Bone marrow (tissue), 2 donors: ENCODE data around the gene KATNIP.

Source experiments
- DNase-seq, 2 donors: peaks; one replicate each; lab custom pipeline; 2025; lab: John Stamatoyannopoulos, UW

KATNIP gene

DNA sequence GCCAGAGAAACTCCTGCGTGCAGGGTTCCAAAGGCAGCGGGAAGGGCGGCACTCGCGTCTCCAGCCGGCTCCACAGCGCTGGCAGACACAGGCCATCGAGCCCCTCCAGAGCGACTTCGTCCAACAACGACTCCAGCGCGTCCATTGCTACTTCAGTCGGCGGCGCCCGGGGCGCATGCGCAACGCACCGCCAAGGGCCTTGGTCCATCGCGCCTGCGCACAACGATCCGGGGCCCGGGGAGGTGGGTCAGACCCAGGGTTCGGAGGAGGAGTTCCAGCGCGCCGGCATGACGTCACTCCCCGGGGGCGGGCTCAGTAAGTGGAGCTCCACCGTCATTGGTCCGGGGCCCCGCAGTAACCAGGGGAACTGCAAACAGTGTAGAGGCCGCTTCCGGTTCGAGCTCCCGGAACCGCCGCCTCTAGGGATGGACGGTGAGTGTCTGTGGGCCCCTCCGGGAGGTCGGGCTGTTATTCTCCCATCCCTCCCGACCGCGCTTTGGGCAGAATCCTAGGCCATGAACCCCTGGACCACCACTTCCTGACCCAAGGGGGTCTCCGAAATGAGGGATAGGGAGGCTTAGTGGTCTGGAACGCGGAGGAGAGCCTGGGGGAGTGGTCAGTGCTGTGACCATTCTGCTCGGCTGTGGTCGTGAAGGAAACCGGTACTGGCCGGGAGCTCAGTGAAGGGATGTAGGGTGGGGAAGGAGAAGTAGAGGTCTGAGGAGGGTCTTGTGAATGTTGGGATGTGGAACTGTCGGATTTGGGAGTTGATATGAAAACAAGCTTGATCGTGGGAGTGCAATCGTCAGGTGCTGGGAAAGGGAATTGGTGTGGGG, at the start of gene KATNIP, which contains the start of gene GTF3C1:
Gene KATNIP, plus strand, starts transcription at position 399 of the 836 bp plus-strand sequence. Its CDS starts 27 bp downstream, at position 426.
Gene GTF3C1, minus strand, starts transcription at position 168 of the 836 bp plus-strand sequence. Its CDS starts 23 bp downstream, at position 145.
- DNase-seq = peak; percentile 97 to 98

- no peak for DNase-seq
Measured at GRCh38 chr16:27500801-27501200, 49.1 kb upstream of the KATNIP start.

- DNase-seq = no peak
Measured at GRCh38 chr16:27503662-27504061, 46.3 kb upstream of the KATNIP start.

DNA sequence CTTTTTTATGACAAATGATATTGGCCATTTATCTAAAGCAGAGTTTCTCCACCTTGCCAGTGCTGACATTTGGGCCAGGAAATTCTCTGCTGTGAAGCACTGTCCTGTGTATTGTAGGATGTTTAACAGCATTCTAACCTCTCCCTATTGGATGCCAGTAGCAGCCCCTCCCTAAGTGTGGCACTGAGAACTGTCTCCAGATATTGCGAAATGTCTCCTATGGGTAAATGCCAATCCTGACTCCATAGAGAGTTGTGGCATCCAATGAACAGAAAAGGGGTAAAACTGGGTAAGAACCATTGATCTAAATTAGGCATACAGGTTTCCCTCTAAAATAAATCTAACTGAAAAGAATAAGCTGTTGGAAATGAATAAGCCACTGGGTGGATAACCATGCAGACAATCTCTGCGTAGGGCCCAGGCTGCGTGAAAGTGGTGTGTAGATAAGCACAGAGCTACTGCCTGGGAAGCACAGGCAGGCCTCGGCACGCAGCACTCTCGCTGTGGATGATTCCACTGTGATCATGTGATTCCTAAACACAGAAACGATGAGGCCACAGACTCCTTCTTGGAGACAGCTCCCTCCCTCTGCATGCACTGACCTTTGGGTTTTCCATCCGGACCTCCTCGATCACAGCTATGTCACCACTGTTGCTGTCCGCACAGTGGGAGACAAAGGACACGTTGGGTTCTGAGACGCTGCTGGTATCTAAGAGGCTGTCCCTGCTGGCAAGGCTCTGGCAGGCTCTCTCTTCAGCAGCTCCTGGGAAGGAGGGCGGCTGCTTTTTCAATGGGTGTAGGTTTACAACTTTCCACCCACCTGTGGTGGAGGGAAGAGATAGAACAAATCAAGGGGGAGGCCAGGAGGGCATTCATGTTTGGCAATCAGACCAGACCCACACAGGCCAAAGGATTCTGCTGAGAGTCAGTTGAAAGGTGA, 44.4 kb upstream of the KATNIP start:
- DNase-seq = no peak

- no peak for DNase-seq
Measured at GRCh38 chr16:27506771-27507170, 43.2 kb upstream of the KATNIP start.

- DNase-seq = no peak
Measured at GRCh38 chr16:27508476-27508875, 41.5 kb upstream of the KATNIP start.

DNA sequence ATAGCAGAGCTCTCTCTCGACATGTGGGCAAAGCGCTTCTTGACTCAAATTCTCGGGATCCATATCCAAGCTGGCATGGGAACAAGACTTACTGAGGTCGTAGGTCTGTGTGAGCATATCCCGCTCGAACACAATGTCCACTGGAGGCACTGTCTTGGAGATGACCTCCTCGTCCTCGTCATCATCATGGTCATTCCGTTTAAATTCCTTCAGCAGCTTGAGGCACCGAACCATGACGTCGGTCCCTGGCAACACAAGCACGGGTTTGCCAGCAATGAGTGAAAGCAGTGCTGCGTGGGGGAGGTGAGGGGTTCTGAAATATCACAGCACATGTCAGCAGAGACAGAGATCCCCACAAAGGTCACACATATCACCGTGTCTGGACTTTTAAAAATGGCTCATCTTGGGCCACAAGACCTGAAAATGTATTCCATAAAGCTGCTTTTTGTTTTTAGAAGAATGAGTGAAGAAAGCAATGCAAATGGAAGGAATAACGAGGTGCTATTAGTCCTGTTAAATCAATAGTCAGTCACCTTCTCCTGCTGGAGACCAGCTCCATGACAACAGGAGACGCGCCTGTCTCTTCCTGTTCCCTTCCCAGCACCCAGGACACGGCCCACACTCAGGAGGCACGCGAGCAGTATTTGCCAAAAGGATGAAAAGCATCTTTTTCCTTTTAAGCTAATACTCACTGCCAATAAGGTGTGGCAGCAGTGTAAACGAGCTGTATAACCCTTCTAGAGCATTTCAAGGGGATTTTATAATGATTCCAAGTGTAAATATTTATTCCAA, 38.1 kb upstream of the KATNIP start:
- DNase-seq = no peak

DNA sequence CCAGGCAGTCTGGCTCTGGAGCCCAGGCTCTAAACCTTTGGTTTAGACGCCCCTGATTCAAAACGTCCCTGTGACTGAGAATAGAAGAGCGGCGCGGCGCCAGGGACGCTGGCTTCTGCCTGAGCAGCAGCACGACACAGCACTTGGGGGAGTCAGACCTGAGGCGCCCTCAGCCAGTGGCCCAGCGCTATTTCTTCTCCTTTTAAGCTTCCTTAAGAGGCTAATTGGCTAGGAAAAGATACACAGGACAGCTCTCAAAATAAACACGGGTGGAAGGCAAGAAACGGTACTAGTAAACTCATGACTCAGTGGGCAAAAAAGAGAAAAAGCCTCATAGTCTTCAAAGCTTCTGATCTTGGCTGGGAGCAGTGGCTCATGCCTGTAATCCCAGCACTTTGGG, 35.1 kb upstream of the KATNIP start:
- no peak for DNase-seq

- DNase-seq = no peak
Measured at GRCh38 chr16:27515874-27516353, 34.0 kb upstream of the KATNIP start.

DNA sequence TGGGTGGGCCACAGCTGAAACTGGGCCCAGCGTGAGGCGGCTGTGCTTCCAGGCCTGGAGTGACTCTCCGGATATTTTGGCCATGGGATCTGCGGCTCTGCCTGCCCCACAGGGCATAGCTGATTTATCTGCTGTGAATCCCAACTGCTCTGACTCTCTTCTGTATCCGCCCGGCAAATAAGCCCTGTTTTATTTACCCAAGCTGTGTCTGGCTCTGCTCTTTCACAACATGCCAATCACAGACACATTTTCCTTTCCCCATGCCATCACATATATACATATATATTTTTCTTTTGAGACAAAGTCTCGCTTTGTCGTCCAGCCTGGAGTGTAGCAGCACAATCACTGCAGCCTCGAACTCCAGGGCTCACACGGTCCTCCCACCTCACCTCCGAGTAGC, 33.6 kb upstream of the KATNIP start:
- no peak for DNase-seq

GRCh38 chr16:27517664-27518063, 32.3 kb upstream of the KATNIP start:
- no peak for DNase-seq

DNA sequence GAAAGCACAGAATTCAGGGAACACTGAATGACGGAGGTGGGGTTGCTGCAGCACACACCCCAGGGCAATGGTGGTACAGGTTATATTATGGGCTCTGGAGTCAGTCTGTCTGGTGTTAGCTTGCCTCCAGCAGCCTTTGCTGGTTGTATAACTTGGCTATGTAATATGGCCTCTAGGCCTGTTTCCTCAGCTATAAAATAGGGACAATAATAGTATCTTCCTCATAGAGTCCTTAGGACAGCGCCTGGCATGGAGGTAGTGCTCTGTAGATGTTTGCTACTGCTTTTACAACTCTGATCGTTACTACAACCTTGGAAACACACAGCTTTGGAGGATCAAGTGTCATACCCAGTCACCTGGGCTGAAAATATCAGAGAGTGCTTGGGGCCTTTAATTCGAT, 31.7 kb upstream of the KATNIP start:
- no peak for DNase-seq

DNA sequence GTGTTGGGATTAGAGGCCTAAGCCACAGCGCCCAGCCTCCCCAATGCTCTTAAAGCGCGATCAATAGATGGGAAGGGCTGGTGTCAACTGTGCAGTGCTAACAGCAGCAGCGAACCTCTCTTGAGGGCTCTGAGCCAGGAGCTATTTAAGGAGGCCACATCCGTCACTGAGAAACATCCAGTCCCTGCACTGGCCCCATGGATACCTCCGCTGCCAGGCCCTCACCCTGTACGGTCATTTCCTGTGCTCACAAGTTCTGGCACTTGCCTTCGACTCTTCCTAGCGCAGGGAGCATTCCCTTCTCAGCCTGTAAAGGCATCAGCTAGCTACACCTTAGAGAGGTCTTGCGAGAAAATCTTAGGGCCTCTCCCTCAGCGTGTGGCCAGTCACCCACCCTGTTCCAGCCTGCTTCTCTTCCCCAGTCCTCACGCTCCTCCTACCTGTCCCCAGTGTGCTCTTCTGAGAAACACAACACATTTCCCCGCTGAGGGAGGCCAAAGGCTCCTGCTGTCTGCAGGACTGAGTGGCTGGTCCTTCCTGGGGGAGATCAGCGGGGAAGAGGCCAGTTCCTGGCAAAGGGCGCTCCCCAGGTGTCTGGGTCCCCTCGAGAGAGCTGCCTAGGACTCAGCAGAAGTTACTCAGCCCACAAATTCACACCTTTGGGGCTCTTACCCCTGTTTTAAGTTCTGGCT, 28.8 kb upstream of the KATNIP start:
- no peak for DNase-seq

DNA sequence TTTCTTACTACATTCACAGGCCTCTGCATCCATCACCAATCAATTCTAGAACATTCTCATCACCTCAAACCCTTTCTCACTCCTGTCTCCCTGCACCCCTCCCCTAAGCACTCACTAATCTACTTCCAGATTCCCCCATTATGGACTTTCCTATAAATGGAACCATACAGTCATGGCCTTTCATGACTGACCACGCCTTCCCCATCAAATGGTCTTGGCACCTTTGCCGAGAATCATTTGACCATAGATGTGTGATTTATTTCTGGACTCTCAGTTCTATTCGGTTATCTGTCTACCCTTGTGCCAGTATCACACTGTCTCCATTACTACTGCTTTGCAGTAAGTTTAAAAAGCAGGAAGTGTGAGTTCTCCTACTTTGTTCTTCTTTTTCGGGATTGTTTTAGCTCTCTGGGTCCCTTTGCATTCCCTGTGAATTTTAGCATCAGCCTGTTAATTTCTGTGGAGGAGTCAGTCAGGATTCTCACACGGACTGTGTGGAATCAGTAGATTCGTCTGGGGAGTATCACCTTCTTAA, 27.7 kb upstream of the KATNIP start:
- no peak for DNase-seq

- no peak for DNase-seq
Measured at GRCh38 chr16:27526180-27526579, 23.8 kb upstream of the KATNIP start.

GRCh38 chr16:27528294-27528693, 21.6 kb upstream of the KATNIP start:
- no peak for DNase-seq

- no peak for DNase-seq
Measured at GRCh38 chr16:27529962-27530361, 20.0 kb upstream of the KATNIP start.

GRCh38 chr16:27531186-27531585, 18.8 kb upstream of the KATNIP start:
- DNase-seq = no peak

GRCh38 chr16:27531826-27532800, 17.8 kb upstream of the KATNIP start:
- no peak for DNase-seq

GRCh38 chr16:27534256-27534655, 15.7 kb upstream of the KATNIP start:
- no peak for DNase-seq
